ENCODE measurements around the gene PDE8B.
"Not testable (repeated sequence)": the region's sequence is repeated elsewhere in the genome, so short reads cannot be mapped to it uniquely, and the experiment has no call there.

PDE8B gene

GRCh38 chr5:77355080-77355479, 144.6 kb downstream of the PDE8B start:
- in situ Hi-C loops (cut with MboI; ENCODE audit: low sequenced_read_pairs) = no loop called here

- in situ Hi-C loops (cut with MboI; ENCODE audit: low sequenced_read_pairs) = no loop called here
Observed at GRCh38 chr5:77355751-77356150, 145.3 kb downstream of the PDE8B start.

- in situ Hi-C loops (cut with MboI; ENCODE audit: low sequenced_read_pairs) = no loop called here
Observed at GRCh38 chr5:77356740-77357139, 146.3 kb downstream of the PDE8B start.

GRCh38 chr5:77358255-77359205, 148.1 kb downstream of the PDE8B start:
- in situ Hi-C loops (cut with MboI; ENCODE audit: low sequenced_read_pairs) = no loop called here

GRCh38 chr5:77359231-77359630, 148.8 kb downstream of the PDE8B start:
- in situ Hi-C loops (cut with MboI; ENCODE audit: low sequenced_read_pairs) = no loop called here

GRCh38 chr5:77360381-77360780, 149.9 kb downstream of the PDE8B start:
- in situ Hi-C loops (cut with MboI; ENCODE audit: low sequenced_read_pairs) = no loop called here

- in situ Hi-C loops (cut with MboI; ENCODE audit: low sequenced_read_pairs) = no loop called here
Observed at GRCh38 chr5:77360973-77361372, 150.5 kb downstream of the PDE8B start.

- in situ Hi-C loops (cut with MboI; ENCODE audit: low sequenced_read_pairs) = no loop called here
Observed at GRCh38 chr5:77366717-77367500, 156.4 kb downstream of the PDE8B start.

- in situ Hi-C loops (cut with MboI; ENCODE audit: low sequenced_read_pairs) = no loop called here
Observed at GRCh38 chr5:77367741-77368140, 157.3 kb downstream of the PDE8B start.

- in situ Hi-C loops (cut with MboI; ENCODE audit: low sequenced_read_pairs) = no loop called here
Observed at GRCh38 chr5:77368367-77368766, 157.9 kb downstream of the PDE8B start.

GRCh38 chr5:77369566-77369965, 159.1 kb downstream of the PDE8B start:
- in situ Hi-C loops (cut with MboI; ENCODE audit: low sequenced_read_pairs) = no loop called here

GRCh38 chr5:77374686-77375085, 164.2 kb downstream of the PDE8B start:
- in situ Hi-C loops (cut with MboI; ENCODE audit: low sequenced_read_pairs) = no loop called here

GRCh38 chr5:77376609-77377300, 166.3 kb downstream of the PDE8B start:
- in situ Hi-C loops (cut with MboI; ENCODE audit: low sequenced_read_pairs) = no loop called here

GRCh38 chr5:77379558-77380061, 169.1 kb downstream of the PDE8B start:
- in situ Hi-C loops (cut with MboI; ENCODE audit: low sequenced_read_pairs) = no loop called here

GRCh38 chr5:77380636-77381035, 170.2 kb downstream of the PDE8B start:
- in situ Hi-C loops (cut with MboI; ENCODE audit: low sequenced_read_pairs) = no loop called here

GRCh38 chr5:77383336-77383735, 172.9 kb downstream of the PDE8B start:
- in situ Hi-C loops (cut with MboI; ENCODE audit: low sequenced_read_pairs) = not testable (repeated sequence)

GRCh38 chr5:77386340-77386739, 175.9 kb downstream of the PDE8B start:
- in situ Hi-C loops (cut with MboI; ENCODE audit: low sequenced_read_pairs) = not testable (repeated sequence)

GRCh38 chr5:77389746-77390145, 179.3 kb downstream of the PDE8B start:
- in situ Hi-C loops (cut with MboI; ENCODE audit: low sequenced_read_pairs) = no loop called here

GRCh38 chr5:77390221-77390620, 179.7 kb downstream of the PDE8B start:
- in situ Hi-C loops (cut with MboI; ENCODE audit: low sequenced_read_pairs) = no loop called here

GRCh38 chr5:77390795-77391194, 180.3 kb downstream of the PDE8B start:
- in situ Hi-C loops (cut with MboI; ENCODE audit: low sequenced_read_pairs) = no loop called here

GRCh38 chr5:77391240-77391765, 180.8 kb downstream of the PDE8B start:
- in situ Hi-C loops (cut with MboI; ENCODE audit: low sequenced_read_pairs) = no loop called here

All from hTERT RPE-1 (cell line).